HepG2 (cell line): Measurements from ENCODE around the gene PHF2.

ENCODE experiments used
- FOXA3 ChIP-seq: IDR thresholded peaks from 2 replicates; pipeline ENCODE4 v1.6.1; 2016; ENCODE audit warnings: missing genetic modification reagents, missing compliant biosample characterization
- MAZ ChIP-seq, 2 experiments: sonication (generic) in 1 of 2; formaldehyde crosslinking in 1 of 2; IDR thresholded peaks; 2 replicates each; pipeline versions ENCODE4 v1.5.0 to v1.6.1; 2012 to 2020; ENCODE audit warnings: low read depth in 2 of 2, mild to moderate bottlenecking in 2 of 2, borderline replicate concordance in 1 of 2, improper control_type of control experiment in 1 of 2, low read length in 1 of 2, missing genetic modification reagents in 1 of 2, moderate library complexity in 1 of 2
- MEIS1 ChIP-seq: sonication (generic); formaldehyde crosslinking; IDR thresholded peaks from 2 replicates; pipeline ENCODE4 v1.9.0; 2021; ENCODE audit warnings: mild to moderate bottlenecking, missing genetic modification reagents, moderate library complexity, borderline replicate concordance
- ZNF232 ChIP-seq: sonication (generic); formaldehyde crosslinking; IDR thresholded peaks from 2 replicates; pipeline ENCODE4 v1.4.0; 2020; ENCODE audit warnings: missing genetic modification reagents, borderline replicate concordance
- ZNF251 ChIP-seq: sonication (generic); formaldehyde crosslinking; IDR thresholded peaks from 2 replicates; pipeline ENCODE4 v1.9.0; 2021; ENCODE audit warnings: mild to moderate bottlenecking, missing genetic modification reagents
- TF ChIP-seq, protein P1 (sequence below): sonication (generic); formaldehyde crosslinking; IDR thresholded peaks from 2 replicates; pipeline ENCODE4 v1.5.0; 2020; ENCODE audit warnings: missing genetic modification reagents, mild to moderate bottlenecking, borderline replicate concordance
- TF ChIP-seq, protein P2 (sequence below): sonication (generic); formaldehyde crosslinking; IDR thresholded peaks from 2 replicates; pipeline ENCODE4 v1.5.0; 2020; ENCODE audit warnings: mild to moderate bottlenecking, missing genetic modification reagents
- TF ChIP-seq, protein P3 (sequence below): IDR thresholded peaks from 2 replicates; pipeline ENCODE4 v1.6.1; 2016; ENCODE audit warnings: missing compliant biosample characterization, missing genetic modification reagents, borderline replicate concordance

DNA sequence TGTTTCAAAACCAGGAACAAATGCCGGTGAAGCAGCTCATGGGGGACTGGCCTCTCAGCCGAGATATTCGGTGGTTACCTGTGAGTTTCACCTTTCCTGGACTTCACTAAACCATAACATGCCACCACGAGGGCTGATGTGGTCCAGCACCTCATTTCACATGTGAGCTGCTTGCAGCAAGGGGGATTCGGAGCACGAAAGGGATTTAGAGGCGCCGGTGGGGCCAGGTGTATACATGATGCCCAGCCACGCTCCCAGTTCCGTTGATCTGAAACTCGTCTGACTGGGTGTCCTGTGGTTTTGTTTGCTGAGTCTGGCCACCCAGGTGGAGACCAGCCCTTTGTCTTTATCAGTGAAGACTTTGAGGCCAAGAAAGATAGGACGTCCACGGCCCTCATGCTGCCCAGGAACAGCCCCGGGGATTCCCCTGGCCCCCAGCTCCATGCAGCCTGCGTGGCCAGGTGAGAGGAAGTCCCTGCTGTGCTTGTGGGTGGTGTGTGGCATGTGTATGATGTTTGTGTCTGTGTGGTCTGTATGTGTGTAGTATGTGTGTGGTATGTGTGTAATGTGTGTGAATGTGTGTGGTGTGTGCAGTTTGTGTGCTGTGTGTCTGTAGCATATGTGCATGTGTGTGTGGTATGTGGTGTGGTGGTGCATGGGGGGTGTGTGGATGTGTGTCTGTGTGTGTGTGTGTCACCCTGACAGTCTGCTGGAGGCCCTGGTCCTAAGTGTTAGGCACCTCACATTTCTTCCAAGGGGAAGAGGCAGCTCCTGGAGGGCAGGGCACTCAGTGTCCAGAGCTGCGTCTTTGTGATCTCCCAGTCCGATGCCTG lies 23.4 kb downstream of the PHF2 start:
- TF ChIP-seq MEIS1 (CRISPR knock-in tag) (no peak), MAZ (IDR thresholded peaks at IDR 0.05; ENCODE audit: borderline replicate concordance, low read depth, low read length) (no peak), MAZ (CRISPR knock-in tag; IDR thresholded peaks at IDR 0.05; ENCODE audit: low read depth) (no peak), ZNF251 (CRISPR knock-in tag) (no peak), FOXA3 (CRISPR knock-in tag) (no peak), ZNF232 (CRISPR knock-in tag) (no peak)
- TF ChIP-seq, protein P1, sequence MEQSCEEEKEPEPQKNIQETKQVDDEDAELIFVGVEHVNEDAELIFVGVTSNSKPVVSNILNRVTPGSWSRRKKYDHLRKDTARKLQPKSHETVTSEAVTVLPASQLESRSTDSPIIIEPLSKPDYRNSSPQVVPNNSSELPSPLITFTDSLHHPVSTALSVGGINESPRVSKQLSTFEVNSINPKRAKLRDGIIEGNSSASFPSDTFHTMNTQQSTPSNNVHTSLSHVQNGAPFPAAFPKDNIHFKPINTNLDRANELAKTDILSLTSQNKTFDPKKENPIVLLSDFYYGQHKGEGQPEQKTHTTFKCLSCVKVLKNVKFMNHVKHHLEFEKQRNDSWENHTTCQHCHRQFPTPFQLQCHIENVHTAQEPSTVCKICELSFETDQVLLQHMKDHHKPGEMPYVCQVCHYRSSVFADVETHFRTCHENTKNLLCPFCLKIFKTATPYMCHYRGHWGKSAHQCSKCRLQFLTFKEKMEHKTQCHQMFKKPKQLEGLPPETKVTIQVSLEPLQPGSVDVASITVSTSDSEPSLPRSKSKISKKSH = no peak
- TF ChIP-seq, protein P2, sequence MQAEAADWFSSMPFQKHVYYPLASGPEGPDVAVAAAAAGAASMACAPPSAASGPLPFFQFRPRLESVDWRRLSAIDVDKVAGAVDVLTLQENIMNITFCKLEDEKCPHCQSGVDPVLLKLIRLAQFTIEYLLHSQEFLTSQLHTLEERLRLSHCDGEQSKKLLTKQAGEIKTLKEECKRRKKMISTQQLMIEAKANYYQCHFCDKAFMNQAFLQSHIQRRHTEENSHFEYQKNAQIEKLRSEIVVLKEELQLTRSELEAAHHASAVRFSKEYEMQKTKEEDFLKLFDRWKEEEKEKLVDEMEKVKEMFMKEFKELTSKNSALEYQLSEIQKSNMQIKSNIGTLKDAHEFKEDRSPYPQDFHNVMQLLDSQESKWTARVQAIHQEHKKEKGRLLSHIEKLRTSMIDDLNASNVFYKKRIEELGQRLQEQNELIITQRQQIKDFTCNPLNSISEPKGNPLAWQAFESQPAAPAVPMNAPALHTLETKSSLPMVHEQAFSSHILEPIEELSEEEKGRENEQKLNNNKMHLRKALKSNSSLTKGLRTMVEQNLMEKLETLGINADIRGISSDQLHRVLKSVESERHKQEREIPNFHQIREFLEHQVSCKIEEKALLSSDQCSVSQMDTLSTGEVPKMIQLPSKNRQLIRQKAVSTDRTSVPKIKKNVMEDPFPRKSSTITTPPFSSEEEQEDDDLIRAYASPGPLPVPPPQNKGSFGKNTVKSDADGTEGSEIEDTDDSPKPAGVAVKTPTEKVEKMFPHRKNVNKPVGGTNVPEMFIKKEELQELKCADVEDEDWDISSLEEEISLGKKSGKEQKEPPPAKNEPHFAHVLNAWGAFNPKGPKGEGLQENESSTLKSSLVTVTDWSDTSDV (CRISPR knock-in tag) = no peak
- TF ChIP-seq, protein P3, sequence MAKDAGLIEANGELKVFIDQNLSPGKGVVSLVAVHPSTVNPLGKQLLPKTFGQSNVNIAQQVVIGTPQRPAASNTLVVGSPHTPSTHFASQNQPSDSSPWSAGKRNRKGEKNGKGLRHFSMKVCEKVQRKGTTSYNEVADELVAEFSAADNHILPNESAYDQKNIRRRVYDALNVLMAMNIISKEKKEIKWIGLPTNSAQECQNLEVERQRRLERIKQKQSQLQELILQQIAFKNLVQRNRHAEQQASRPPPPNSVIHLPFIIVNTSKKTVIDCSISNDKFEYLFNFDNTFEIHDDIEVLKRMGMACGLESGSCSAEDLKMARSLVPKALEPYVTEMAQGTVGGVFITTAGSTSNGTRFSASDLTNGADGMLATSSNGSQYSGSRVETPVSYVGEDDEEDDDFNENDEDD (CRISPR knock-in tag) = no peak
